SKM-1 treated with dmso at 0.1 percent for 144 hours (cell line): ENCODE data around the gene MDGA2.
"Not testable (repeated sequence)": the region's sequence is repeated elsewhere in the genome, so short reads cannot be mapped to it uniquely, and the experiment has no call there.

Experiments used
- DNase-seq: peaks from one replicate; lab custom pipeline; 2025; ENCODE audit not compliant: unreplicated experiment; lab: John Stamatoyannopoulos, UW

The MDGA2 gene

DNA sequence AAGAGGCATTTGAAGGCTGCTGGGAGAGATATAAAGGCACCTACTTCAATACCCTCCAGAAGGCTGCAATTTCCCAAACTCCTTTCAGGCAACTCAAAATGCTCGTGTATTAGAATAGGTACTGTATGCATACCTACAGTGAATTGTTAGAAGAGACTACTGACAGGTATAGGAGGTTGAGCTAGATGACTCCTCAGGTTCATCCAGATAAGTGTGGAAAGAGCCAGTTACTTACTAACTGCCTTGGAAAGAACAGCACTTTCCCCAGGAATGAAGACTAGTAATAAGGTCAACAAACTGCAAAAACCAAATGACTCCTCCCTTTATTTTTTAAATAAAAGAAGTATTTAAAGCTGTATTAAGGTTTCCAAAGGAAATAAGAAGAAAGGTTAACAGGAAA lies 429.0 kb downstream of the MDGA2 start:
- DNase-seq = no peak

DNA sequence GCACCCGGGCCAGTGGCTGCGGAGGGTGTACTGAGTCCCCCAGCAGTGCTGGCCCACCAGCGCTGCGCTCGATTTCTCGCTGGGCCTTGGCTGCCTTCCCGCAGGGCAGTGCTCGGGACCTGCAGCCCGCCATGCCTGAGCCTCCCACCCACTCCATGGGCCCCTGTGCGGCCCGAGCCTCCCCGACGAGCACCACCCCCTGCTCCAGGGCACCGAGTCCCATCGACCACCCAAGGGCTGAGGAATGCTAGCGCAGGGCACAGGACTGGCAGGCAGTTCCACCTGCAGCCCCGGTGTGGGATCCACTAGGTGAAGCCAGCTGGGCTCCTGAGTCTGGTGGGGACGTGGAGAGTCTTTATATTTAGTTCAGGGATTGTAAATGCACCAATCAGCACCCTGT lies 432.8 kb downstream of the MDGA2 start:
- DNase-seq = not testable (repeated sequence)

DNA sequence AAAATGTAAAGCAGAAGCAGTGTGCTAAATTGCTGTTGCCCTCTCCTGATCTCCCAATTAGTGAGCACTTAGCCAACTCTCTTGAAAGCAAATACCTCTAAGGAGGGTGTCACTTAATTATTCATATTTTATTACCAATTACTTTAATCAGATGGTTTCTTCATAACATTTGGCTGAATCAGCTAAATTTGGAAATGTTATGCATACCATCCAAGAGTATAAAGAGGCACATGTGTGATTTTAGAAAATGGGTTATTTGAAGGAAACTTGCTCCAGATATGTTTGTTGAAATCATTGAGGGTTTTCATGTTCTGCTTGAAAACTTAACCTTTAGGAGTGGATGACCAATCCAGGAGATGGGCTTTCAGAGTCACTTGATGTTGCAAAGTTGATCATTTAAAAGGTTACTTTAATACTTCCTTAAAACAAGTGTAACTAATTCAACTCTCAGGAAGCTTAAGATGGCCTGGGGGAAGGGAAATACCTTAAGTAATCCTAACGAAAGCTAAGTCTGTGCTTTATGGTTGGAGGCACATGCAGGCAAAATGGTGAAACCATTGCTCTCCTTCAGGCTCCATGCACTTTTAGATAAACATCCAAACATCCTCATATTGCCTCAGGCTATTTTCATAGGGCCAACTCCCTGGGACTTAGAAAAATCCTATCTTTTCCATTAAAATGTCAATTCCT lies 434.5 kb downstream of the MDGA2 start:
- DNase-seq = no peak

DNA sequence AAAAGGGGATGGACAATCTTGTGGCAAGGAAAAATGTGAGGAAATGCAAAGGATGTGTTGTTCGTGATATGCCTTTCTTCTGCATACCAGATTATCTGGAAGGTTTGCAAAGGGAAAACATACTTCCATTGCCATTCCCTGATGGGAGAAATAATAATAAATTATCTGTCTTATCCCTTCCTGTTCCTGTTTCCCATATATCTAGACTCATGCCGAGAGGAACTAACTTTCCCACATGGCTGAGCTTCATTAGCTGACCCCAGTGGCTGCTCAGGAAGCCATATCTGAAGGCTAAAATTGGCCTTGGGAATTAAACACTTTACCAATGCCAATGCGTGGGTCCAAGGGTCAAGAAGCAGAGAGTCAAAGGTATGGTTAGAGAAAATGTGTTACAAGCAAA lies 439.8 kb downstream of the MDGA2 start:
- DNase-seq = no peak

DNA sequence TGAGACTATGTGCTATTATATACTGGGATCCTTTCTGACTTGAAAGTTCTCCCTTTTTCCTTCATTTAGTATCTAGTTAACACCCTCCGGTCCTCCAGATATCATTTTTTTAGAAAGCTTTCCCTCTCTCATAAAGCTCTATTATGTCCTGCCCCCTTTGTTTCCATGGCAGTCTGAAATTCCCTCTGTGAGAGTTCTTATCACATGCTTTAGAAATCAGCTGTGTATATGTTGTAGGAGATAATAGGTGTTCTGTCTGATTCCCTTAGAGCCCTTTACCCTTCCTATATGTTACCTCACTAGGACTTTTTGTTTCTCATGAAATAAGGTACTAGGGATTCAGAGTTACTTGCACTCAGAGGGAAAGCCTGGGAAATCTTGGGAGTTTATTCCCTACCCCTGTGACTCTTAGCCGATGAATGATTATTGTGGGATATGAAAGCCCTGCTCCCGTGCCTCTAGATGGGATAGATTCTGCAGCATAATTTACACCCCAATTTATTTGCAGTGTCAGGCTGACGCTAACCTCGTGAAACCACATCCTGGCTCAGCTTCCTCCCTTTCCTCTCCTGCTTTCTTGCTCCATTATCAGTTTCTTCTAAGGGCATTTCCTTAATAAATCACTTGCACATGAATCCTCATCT lies 448.4 kb downstream of the MDGA2 start:
- DNase-seq = no peak

DNA sequence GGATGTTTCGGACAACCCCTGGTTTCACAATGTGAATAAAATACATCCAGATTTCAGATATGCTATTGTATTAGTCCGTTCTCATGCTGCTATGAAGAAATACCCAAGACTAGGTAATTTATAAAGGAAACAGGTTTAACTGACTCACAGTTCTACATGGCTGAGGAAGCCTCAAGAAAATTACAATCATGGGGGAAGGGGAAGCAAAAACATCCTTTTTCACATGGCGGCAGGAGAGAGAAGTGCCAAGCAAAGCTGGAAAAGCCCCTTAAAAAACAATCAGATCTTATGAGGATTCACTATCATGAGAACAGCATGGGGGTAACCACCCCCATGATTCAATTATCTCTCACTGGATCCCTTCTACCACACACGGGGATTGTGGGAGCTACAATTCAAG lies 451.7 kb downstream of the MDGA2 start:
- no peak for DNase-seq

DNA sequence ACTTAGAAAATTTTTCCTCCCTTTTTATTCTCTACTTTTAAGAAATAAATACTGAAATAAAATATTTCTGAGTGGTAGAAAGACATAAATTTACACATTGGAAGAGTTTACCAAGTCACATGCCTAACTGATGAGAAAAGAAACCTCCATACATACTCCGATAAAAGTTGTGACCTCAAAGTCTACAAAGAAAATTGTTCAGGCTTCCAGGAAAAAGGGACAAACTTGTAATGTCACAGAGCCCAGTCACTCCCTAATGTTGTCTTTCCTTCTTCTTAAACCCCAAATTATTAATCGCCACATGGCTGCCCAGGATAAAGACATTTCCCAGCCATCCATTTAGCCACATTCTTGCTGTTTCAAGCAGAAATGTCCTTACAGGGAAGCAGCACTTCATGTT lies 455.3 kb downstream of the MDGA2 start:
- no peak for DNase-seq

DNA sequence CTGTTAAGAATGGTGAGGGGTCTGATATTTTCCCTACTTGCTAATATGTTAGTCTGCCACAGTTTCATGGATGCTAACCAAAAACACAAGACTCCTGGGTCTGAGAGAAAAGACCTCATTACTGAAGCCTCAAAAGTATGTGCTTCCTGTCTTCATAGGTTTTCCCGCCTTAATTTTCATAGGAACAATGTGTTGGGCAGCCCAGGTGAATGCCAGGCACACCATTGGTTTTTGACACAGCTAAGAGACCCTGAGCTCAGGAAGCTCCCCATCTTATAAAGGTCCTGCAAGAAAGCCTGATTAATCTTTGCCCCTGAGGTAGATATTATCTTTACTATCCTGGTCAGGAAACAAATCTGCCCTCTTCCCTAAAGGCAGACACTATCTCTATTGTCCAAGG lies 464.1 kb downstream of the MDGA2 start:
- no peak for DNase-seq

DNA sequence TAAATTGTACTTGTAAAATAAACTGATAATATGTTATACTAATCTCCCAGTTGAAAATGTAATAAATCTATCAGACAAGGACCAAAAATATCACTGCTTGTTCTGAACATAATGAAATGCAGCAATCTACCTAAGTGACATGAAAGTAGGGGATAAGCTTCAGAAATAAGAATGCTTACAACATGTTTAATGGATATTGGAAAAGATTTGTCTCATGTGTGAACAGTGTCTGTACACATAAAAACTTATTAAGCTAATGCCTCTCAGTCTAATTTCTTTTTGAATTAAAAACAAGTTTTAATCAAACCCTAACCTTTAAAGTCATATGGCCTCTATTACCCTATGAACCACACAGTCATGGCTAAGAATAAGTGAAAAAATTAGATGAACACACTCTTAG lies 465.3 kb downstream of the MDGA2 start:
- no peak for DNase-seq

DNA sequence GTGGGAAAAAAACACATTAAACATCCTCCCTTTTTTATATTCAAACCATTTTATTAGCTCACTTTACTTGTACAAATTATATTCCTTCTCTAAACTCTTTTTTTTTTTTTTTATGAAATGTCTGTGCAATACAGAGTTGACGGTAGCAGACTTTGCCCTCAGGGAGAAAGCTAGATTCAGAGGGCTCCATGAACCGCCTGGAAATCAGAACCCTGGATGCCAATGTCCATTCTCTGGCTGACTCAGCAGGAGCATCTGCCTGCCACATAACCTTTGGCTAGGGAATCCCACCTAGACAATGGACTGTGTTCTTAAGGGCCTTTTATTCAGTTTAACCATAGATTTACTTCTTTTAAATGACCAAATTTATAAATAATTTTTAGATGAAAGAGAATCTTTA lies 467.0 kb downstream of the MDGA2 start:
- DNase-seq = no peak

DNA sequence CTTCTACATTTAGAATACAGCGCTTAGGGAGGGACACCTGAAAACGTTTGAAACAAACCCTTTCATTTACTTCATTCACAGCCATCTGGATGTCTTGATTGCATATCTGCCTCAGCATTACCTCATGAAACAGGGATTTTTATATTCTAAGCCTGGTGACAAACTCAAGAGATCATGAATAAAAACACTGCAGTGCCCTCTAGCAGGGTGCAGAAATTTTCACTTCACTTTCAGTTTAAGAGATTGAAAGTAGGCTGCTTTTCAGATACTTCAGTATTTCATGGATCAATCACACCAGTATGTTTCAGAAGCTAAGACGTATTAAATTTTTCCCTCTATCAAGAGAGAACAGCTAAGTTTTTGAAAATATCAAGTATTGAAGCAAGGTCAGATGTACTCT lies 467.8 kb downstream of the MDGA2 start:
- DNase-seq = no peak

DNA sequence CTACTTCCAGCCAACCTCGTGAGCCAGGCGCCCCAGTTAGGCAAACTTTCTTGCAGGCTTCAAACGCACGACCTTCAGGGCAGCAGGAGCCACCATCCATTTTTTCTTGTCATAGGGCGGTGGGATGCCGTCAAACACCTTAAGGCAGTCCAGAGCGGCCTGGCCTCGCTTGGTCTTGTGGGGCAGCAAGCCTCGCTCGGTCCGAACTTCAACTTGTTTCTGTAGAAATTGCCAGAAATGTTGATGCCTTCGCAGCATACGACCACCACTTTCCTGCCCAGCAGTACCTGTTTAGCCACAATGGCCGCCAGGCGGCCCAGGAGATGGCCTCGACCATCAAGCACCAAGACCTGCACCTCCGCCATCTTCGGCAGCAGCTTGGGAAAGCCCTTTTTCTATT lies 474.7 kb downstream of the MDGA2 start:
- no peak for DNase-seq

DNA sequence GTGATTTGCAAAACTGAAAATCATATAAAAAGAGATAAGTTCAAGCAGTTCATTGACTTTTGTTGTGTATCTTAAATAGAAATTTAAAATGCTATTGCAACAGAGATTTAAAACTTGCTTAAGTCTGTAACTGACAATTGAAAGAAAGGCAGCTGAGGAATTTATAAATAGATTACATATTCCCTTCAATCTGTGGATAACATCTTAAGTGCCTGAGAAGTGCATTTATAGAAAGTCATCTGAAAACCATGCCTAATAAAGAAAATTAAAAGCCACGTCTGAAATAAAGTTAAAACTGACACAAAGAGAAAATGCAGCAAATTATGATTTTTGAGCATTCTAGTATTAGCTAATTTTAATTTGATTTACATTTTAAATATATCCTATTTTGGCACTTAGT lies 479.8 kb downstream of the MDGA2 start:
- no peak for DNase-seq

DNA sequence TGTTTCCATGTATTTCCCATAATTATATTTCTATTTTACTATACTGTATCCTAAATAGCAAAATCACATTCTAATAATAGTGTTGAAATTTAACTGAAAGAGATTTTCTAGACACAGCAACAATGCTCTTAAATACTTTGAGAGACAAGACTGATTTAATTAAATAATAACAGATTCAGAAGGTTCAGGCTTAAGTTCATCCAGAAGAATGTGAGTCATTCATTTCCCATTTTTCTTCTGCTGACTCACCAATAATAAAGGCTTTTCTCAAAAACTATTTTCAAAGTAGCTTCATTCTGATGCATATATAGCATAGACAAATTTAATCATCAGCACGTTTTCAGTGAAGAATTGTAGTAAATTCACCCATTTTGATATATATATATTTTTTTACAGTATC lies 481.4 kb downstream of the MDGA2 start:
- DNase-seq = no peak

DNA sequence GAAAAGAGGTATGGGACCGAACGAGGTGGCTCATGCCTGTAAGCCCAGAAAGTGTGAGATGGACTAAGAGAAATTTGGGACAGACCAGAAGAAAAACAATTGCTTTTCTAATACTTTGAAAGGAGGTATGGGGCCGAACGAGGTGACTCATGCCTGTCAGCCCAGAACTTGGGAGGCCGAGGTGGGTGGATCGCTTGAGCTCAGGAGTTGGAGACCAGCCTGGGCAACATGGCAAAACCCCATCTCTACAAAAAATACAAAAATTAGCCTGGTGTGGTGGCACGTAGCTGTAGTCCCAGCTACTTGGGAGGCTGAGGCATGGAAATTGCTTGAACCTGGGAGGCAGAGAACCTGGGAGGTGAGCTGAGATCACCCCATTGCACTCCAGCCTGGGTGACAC lies 483.2 kb downstream of the MDGA2 start:
- not testable (repeated sequence) for DNase-seq

DNA sequence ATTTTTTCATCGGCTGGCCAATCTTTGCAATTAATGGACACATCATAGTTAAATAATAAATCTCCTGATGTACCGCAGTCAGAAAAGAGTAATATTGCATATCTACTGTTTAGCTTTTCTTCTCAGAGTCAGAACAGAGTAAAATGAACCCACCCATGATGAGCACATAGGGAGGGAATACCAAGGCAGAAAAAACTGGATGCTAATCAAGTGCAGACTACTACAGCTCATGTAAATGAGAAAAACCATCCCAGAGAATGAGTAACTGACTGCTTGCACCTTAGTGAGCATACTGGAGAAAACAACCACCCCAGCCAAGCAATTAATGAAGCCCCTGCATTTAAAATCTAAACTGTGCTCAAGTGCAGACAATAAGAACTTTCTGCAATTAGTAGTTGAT lies 483.7 kb downstream of the MDGA2 start:
- DNase-seq = no peak

DNA sequence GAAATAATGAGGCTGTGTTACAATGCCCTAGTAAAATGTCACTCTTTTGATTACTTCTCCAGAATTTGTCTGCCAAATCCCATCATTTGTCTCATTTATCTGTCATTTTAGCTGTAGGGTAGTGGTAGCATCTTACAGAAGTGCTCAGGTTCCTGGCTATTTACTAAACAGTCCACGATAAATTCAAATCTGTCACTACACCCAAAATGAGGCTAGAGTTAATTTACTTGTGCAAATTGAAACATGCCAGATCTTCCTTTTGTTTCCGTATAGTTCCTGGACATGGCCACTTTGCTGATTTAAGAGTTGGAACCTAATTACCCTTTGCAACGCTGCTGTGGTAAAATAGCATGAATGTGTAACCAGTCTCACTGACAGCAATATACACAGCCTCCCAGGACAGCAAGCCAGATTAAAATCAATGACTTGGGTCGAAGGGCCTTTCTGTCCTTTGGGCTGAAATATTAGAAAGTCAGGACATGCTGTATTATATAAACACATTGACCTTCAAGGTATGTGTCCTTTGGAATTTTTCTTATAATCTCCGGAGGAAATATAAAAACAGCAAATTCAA lies 485.4 kb downstream of the MDGA2 start:
- DNase-seq = no peak

DNA sequence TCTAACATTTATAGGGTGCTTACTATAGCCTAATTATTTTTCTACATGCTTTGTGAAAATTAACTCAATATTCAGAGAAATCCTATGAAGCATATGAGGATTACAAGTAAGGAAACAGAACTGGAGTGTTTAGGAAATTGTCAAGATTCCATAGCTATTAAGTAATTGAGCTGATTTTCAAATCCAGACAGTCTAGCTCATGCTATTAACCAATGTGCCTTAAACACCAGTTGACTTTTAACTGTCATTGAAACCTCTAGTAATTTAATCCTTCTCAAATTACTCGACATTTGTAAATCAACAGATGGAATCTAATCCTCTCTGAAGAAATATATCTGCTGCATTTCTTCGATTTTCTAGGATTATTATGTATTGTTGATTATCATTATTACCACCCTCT lies 488.9 kb downstream of the MDGA2 start:
- DNase-seq = no peak

DNA sequence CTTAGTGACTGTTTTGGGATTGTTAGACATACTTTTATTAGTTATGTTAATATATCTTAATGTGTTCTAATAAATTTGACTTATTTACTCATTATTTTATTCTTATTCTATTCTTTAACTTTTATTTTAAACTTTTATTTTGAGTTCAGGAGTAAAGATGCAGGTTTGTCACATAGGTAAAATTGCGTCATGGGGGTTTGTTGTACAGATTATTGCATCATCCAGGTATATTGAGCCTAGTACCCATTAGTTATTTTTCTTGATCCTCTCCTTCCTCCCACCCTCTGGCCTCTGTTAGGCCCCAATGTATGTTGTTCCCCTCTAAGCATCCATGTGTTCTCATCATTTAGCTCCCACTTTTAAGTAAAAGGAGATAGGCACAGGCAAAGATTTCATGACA lies 495.5 kb downstream of the MDGA2 start:
- no peak for DNase-seq

DNA sequence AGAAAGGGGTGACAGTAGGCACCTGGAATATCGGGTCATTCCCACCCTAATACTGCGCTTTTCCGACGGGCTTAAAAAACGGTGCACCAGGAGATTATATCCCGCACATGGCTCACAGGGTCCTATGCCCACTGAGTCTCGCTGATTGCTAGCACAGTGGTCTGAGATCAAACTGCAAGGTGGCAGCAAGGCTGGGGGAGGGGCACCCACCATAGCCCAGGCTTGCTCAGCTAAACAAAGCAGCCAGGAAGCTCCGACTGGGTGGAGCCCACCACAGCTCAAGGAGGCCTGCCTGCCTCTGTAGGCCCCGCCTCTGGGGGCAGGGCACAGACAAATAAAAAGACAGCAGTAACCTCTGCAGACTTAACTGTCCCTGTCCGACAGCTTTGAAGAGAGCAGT lies 503.5 kb downstream of the MDGA2 start:
- not testable (repeated sequence) for DNase-seq

DNA sequence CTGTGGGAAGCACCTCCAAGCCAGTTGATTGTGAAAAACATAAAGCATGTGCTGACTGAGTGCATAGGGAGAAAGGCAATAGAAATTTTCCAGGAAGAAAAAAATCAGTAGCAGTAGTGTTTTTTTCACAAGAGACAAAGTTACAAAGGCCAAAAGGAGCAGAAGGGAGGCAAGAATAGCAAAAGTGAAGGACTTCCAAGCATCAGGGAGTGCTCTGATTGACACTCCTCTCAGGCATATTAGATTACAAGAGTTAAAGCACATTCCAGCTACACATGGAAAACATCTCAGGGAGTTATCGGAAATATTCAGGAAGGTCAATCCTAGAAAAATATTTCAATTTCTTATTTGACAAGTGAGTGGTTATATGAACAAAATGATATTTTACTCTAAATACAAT lies 508.0 kb downstream of the MDGA2 start:
- DNase-seq = no peak

DNA sequence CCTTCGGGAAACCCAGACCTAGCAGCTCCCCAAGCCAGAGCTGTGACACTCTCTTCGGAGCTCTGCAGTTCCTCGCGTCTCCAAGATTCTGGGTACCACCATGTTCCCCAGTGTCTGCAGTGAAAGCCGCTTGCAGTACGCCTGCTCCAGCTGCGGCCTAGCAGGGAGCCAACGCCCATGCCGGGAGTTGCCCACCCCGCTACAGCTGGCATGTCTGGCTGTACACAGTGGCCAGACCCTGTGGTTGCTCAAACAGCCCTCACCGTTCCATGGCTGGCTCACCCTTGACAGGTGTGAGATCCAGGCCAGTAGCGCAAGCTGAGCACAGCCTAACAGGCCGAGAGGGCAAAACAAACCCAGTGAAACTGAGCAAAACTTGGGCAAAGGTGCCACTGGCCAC lies 520.0 kb downstream of the MDGA2 start:
- no peak for DNase-seq

DNA sequence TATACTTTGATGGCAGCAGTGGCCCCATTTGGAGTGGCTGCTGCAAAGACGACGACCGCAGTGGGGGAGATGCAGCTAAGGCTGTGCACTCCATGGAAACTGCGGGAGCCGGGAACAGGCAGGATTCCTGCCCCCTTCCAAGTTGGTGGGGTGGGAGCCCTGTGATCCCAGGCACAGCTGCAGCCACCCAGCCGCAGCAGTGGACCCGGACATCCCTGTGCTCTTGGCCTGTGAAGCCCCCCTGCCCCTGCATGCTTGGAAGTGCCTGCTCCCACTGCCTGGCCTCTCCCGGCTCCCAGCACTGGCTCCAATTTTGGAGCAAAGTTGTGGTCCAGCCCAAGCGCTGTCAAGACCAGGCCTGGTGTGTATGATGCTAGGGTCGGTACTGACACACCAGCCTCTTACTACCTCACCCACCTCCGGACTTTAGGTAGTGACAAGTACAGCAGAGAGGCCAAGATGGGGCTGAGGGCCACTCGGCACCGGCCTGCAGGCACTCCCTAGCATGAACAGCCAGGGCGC lies 521.1 kb downstream of the MDGA2 start:
- DNase-seq = no peak
